CD4-positive, alpha-beta T cell treated with Interleukin-10 for 1 hour (primary cell): ENCODE results near the gene RRP1B.

ENCODE experiments used
- DNase-seq: peaks from one replicate; pipeline ENCODE4 v3.0.0-alpha.2; 2020

The RRP1B gene

DNA sequence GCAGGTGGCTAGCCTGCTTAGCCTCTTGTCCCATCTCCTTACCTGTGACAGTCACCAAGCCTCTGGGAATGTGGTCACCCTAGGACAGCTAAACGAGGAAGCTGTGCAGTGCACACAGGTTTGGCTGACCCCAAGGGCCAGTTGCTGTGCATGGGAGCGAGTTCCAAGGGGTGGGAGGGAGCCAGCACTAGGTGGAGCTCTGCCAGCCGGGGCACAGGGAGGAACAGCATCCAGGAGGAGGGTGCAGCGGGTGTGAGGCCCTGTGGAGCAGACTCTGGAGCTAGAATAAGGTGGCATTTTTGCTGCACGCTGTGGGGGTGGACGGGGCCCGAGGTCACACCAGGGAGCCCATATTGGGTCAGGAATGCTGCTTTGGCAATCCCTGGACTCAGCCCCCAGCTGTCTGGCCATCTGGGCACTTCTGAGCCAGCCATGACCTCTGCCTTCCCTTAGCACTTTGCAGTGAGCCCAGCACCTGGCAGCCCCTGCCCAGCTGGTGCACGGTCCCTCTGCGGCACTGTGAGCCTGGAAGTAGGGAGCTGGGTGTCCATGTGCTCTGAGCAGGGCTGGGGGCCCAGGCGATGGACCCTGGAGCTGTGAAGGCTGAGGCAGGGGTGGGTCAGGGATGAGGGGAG is 68.3 kb downstream of the RRP1B start:
- no peak for DNase-seq

GRCh38 chr21:43728154-43728466 is 68.8 kb downstream of the RRP1B start:
- no peak for DNase-seq

DNA sequence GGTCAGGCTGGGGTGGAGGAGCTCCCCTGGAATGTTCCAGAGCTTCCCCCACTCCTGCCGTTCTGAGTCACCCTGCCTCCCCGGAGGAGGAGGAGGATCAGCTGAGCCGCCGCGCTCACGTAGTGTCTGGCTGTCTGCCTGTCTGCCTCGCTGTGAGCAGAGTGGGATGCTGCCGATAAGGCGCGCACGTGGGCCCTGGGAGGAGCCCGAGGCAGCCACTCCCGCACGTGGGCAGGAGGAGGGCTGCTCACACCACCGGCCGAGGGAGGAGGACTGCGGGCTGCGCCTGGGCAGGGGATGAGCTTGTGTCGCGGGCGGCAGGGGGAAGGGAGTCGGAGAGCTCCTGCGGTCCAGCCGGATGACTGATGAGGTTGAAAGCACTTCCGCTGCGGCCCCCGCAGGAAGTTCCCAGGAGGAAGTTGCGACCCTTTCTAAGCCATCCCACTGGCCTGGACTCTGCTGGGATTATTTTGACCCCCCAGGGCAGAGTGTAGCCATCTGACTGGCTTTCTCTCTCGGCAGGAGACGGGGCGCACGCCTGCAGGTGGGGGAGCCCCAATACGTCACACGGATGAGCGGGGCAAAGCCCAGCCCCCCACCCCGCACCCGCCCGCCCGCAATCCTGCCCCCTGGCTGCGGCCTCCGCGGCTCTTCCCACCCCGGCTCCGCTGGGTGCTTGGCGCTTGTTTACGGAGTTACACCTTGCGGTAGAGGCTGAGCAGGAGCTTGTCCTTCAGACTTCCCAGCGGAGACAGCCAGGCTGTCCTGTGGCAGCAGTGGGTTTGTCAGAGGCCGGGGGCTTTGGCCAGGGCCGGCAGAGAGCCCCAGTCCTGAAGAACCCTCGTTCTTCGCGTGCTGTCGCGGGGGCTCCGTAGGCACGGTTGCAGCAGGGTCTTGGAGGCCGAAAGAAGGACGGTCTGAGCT is 69.4 kb downstream of the RRP1B start:
- peak; percentile 83 for DNase-seq

- no peak for DNase-seq
Observed at GRCh38 chr21:43731476-43731875, 72.1 kb downstream of the RRP1B start.

- DNase-seq, result no peak
Observed at GRCh38 chr21:43731891-43732711, 72.7 kb downstream of the RRP1B start.

GRCh38 chr21:43733060-43733459 is 73.7 kb downstream of the RRP1B start:
- no peak for DNase-seq

DNA sequence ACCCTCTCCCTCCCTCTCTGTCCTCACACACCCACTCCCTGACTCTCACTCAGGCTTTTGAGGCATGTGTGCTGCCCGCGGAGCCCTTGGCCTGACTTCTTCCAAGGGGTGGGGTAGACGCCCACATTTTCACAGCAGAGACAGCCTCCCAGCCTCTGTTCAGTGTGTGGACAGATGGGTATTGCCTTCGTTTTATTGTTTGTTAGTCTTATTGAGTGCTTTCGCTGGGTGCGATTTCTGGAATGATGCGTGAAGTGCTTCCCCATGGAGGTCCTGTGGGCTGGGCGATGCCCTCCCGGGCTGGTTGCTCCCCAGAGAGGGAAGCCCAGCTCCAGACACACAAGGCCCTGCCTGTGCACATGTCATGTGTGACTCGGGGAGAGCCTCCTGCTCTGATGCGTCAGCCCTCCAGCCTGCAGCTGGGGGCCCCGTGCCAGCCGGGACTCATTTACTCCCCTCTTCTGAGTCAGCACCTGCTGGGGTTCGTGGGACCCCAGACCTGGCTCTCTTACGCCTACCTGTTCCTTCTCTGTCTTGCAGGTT is 74.2 kb downstream of the RRP1B start:
- no peak for DNase-seq

- DNase-seq, result no peak
Observed at GRCh38 chr21:43734131-43734927, 75.0 kb downstream of the RRP1B start.

DNA sequence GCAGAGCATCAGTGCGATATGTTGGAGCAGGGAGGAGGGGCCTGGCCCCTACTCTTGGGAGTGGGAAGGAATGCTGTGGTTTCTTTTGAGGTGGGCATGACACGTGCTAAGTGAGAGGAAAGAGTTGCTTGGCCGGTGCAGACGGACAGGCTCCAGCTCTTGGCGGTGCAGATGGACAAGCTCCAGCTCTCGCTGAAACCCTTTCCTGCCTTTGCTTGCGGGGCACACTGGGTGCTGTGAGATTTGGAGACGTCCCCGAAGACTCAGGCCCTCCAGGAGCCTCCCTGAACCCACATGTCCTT is 75.5 kb downstream of the RRP1B start:
- DNase-seq, result no peak

DNA sequence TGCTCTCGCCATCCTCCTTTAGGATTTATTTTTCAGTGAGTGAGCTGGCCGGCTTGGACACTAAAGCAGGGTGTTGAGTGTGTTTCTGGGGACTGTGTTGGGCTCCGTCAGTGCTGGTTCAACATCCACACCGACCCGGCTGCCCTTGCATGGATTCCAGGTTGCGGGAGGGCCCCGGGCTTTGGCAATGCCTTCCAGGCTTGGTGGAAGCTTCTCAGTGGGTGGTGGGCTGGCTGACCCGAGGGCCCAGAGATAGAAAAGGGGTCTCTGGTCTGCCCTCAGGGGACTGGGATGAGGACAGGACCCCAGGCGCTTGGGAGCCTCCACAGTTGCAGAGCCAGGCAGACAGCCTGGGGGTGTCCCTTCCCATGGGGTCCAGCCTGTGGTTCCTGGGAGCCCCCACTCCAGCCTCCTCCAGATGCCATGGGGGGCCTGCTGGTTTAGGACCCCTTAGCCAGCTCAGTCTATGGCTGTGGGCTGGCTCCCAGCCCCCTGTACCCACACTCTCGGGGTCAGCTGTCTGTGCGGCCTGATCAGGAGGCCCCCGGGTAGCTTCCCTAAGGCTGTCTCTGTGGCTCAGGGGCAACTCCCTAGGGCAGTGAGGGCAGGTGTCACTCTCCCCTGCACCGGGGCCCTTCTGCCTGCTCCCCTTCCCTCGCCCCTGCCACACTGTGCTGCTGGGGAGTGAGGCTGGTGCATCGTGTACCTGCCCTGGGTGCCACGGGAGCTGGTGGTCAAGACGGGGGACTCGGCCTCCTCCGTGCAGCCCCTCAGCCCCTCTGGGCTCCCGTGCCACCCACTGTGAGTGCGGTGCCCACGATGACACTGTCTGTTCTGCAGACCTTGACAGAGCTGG is 76.1 kb downstream of the RRP1B start:
- no peak for DNase-seq

- no peak for DNase-seq
Observed at GRCh38 chr21:43736224-43736883, 77.0 kb downstream of the RRP1B start.

- no peak for DNase-seq
Observed at GRCh38 chr21:43737158-43737950, 78.0 kb downstream of the RRP1B start.

- no peak for DNase-seq
Observed at GRCh38 chr21:43739621-43740435, 80.5 kb downstream of the RRP1B start.

DNA sequence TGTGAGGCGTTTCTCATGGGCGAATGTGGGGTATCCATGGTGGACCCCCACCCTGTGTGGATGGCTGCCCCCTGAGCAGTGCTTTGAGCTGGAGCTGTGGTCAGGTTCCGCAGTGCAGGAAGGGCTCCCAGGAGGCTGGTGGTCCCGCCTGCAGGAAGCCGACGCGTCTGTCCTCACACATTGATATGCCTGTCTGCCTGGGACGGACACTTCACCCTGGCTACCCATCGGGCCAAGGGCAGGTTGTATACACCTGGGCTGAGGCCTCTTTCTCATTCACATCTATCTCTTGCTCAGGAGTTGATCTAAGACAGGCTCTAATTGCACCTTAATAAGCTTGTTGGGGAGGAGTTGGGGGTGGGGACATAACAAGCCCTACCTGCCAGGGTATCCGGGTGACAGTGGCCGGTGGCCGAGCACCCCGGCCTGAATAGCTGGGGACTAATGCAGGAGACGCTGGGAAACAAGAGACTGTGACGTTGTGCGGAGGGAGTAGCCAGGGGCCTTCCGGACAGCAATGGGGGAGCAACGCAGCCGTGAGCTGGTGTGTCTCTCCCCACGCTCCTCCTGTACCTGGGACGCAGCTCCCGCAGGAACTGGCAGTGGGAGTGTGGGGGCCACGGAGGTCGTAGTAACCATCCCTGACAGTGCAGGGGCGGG is 81.3 kb downstream of the RRP1B start:
- DNase-seq, result no peak

DNA sequence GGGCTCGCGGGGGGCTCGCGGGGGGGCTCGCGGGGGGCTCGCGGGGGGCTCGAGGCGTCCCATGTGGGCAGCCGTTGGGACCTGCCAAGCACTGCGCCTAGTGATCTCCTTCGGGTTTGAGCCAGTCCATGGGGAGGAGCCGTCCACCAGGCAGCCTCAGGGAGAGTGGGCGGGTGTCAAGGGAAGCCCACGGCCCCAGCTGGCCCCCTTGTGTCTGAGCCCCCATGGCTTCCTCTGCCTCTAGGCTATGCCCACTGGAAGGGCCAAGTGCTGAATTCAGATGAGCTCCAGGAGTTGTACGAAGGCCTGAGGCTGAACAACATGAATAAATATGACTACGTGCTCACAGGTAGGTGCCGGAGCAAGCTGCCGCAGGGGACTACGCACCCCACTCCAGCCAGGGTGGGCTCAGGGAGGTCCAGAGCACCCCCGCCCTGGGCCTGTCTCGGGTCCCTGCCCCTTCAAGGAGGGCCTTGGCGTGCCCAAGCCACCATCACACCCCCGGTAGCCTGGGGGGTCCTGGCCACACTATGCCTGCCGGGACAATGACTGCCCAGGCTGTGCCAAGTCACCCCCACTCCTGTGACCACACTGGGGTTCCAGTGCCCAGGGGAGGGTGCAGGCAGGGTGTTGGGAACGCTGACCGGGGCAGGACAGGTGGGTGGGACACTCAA is 82.2 kb downstream of the RRP1B start:
- no peak for DNase-seq

- no peak for DNase-seq
Observed at GRCh38 chr21:43743947-43744346, 84.6 kb downstream of the RRP1B start.

GRCh38 chr21:43744725-43745124 is 85.4 kb downstream of the RRP1B start:
- no peak for DNase-seq
